DND-41 (cell line): Measurements from ENCODE around the gene VSIG10L2.

Source experiments
- ATAC-seq: fragments of 200-7000 bp; cut with Tn5 transposase; 3 replicates; pipeline ENCODE4 v1.9.1; 2021; ENCODE audit warnings: low read depth; ENCODE audit not compliant: insufficient read depth
- DNase-seq: peaks from one replicate; pipeline ENCODE4 v3.0.0-alpha.2; 2020
- H2AFZ ChIP-seq: 2 replicates; pipeline ENCODE4 v1.6.0; 2012; ENCODE audit warnings: low read depth, low read length
- H3K27ac ChIP-seq: 2 replicates; pipeline ENCODE4 v1.5.1; 2012; ENCODE audit warnings: low read length, inconsistent platforms
- H3K27me3 ChIP-seq: fragments of 200-600 bp; sonication (generic); 2 replicates; pipeline ENCODE4 v1.6.0; 2012; ENCODE audit warnings: low read length, mild to moderate bottlenecking, inconsistent platforms; ENCODE audit not compliant: insufficient read depth, poor library complexity
- H3K36me3 ChIP-seq: 2 replicates; pipeline ENCODE4 v1.5.1; 2012; ENCODE audit warnings: low read length, inconsistent platforms; ENCODE audit not compliant: insufficient read depth
- H3K4me1 ChIP-seq: 2 replicates; pipeline ENCODE4 v1.5.1; 2012; ENCODE audit warnings: mild to moderate bottlenecking, low read length; ENCODE audit not compliant: insufficient read depth
- H3K4me2 ChIP-seq: 2 replicates; pipeline ENCODE4 v1.6.0; 2012; ENCODE audit warnings: mild to moderate bottlenecking, moderate library complexity, low read length, inconsistent platforms; ENCODE audit not compliant: insufficient read depth
- H3K4me3 ChIP-seq, 2 experiments: fragments of 200-600 bp in 1 of 2; shearing (Covaris generic) in 1 of 2; 2 replicates each; pipeline ENCODE4 v1.5.1; 2012 to 2016; ENCODE audit warnings: inconsistent platforms in 2 of 2, low read length in 2 of 2, mild to moderate bottlenecking in 2 of 2, low read depth in 1 of 2, moderate library complexity in 1 of 2
- H3K79me2 ChIP-seq: 2 replicates; pipeline ENCODE4 v1.6.0; 2012; ENCODE audit warnings: low read length, inconsistent platforms; ENCODE audit not compliant: insufficient read depth
- H3K9ac ChIP-seq: 2 replicates; pipeline ENCODE4 v1.6.0; 2012; ENCODE audit warnings: low read depth, mild to moderate bottlenecking, inconsistent platforms, low read length, moderate library complexity
- H3K9me3 ChIP-seq: 2 replicates; pipeline ENCODE4 v1.5.1; 2012; ENCODE audit warnings: low read length, moderate library complexity, mild to moderate bottlenecking, inconsistent platforms; ENCODE audit not compliant: insufficient read depth, severe bottlenecking
- H4K20me1 ChIP-seq: 2 replicates; pipeline ENCODE4 v1.6.0; 2012; ENCODE audit warnings: low read length; ENCODE audit not compliant: insufficient read depth
- EZH2 ChIP-seq: IDR thresholded peaks from 3 replicates; pipeline ENCODE4 v1.6.1; 2012; ENCODE audit warnings: borderline replicate concordance, low read depth, mild to moderate bottlenecking, moderate library complexity, low read length, inconsistent platforms; ENCODE audit not compliant: severe bottlenecking
- TF ChIP-seq, protein P1 (sequence below): IDR thresholded peaks from 2 replicates; pipeline ENCODE4 v1.5.1; 2012; ENCODE audit warnings: borderline replicate concordance, low read length, moderate library complexity, mild to moderate bottlenecking; ENCODE audit not compliant: poor library complexity, severe bottlenecking; ENCODE audit errors: extremely low read depth

The VSIG10L2 gene

DNA sequence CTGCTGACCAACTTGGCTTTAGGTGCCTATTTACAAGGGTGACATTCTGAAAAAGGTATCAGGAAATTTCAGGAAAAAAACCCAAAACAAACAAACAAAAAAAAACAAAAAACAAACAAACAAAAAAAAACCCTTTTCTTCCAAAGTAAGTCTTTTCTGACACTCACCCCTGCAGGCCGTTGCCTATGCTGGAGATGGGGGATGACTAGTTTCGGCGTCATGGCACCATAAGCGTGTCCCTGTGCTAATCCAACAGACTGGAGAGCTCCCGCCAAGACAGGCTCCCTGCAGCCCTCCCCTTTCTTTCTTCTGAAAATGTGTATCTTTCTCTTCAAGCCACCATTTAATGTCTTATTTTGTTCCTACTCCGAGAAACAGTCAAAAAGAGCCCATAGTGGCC, 13.7 kb downstream of the VSIG10L2 start:
- DNase-seq (no peak), ATAC-seq (no peak)
- H3K9ac ChIP-seq, result no peak overlapping the region
- H3K27me3 ChIP-seq, result no peaks in the 10 kb centered on the region
- no peaks in the 10 kb centered on the region for H3K79me2 ChIP-seq
- no peaks in the 10 kb centered on the region for H3K36me3 ChIP-seq
- H3K4me1 ChIP-seq, result no peaks in the 10 kb centered on the region
- no peak overlapping the region for H3K4me3 ChIP-seq
- TF ChIP-seq EZH2, result no peak
- TF ChIP-seq, protein P1, sequence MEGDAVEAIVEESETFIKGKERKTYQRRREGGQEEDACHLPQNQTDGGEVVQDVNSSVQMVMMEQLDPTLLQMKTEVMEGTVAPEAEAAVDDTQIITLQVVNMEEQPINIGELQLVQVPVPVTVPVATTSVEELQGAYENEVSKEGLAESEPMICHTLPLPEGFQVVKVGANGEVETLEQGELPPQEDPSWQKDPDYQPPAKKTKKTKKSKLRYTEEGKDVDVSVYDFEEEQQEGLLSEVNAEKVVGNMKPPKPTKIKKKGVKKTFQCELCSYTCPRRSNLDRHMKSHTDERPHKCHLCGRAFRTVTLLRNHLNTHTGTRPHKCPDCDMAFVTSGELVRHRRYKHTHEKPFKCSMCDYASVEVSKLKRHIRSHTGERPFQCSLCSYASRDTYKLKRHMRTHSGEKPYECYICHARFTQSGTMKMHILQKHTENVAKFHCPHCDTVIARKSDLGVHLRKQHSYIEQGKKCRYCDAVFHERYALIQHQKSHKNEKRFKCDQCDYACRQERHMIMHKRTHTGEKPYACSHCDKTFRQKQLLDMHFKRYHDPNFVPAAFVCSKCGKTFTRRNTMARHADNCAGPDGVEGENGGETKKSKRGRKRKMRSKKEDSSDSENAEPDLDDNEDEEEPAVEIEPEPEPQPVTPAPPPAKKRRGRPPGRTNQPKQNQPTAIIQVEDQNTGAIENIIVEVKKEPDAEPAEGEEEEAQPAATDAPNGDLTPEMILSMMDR, result no peak
- H4K20me1 ChIP-seq, result no peaks in the 10 kb centered on the region
- no peak overlapping the region for H2AFZ ChIP-seq
- H3K9me3 ChIP-seq, result no peaks in the 10 kb centered on the region
- H3K27ac ChIP-seq, result no peak overlapping the region
- no peak overlapping the region for H3K4me2 ChIP-seq

DNA sequence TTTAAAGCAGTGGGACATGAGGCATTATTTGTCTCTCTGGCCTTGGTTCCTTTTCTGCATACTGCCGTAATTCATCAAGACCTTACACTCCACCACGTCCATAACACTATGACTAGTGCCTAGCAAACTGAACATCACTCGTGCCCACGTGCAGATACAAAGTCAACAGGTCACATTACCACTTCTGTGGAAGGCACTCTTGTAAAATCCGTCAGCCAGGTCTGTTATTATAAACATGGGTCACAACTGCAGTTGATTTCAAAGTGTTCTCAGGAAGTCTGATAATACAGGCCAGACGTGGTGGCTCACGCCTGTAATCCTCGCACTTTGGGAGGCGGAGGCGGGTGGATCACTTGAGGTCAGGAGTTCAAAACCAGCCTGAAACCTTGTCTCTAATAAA, 14.1 kb downstream of the VSIG10L2 start:
- Histone ChIP-seq H3K4me3 (no peak overlapping the region), H3K4me2 (no peak overlapping the region), H3K4me1 (no peaks in the 10 kb centered on the region), H2AFZ (no peak overlapping the region), H3K79me2 (no peaks in the 10 kb centered on the region), H3K9me3 (no peaks in the 10 kb centered on the region), H3K36me3 (no peaks in the 10 kb centered on the region), H3K9ac (no peak overlapping the region), H3K27me3 (no peaks in the 10 kb centered on the region), H4K20me1 (no peaks in the 10 kb centered on the region), H3K27ac (no peak overlapping the region)
- ATAC-seq (no peak), DNase-seq (no peak)
- TF ChIP-seq EZH2, result no peak
- TF ChIP-seq, protein P1, result no peak

GRCh38 chr11:125960771-125961170, 14.9 kb downstream of the VSIG10L2 start:
- H3K9ac ChIP-seq, result no peak overlapping the region
- DNase-seq (no peak), ATAC-seq (no peak)
- H3K27me3 ChIP-seq, result no peaks in the 10 kb centered on the region
- no peaks in the 10 kb centered on the region for H4K20me1 ChIP-seq
- H3K4me2 ChIP-seq, result no peak overlapping the region
- H3K79me2 ChIP-seq, result no peaks in the 10 kb centered on the region
- H3K4me3 ChIP-seq, result no peak overlapping the region
- no peak overlapping the region for H2AFZ ChIP-seq
- no peak overlapping the region for H3K27ac ChIP-seq
- no peak for TF ChIP-seq EZH2
- TF ChIP-seq, protein P1, result no peak
- H3K36me3 ChIP-seq, result no peaks in the 10 kb centered on the region
- H3K4me1 ChIP-seq, result no peaks in the 10 kb centered on the region
- H3K9me3 ChIP-seq, result no peaks in the 10 kb centered on the region

DNA sequence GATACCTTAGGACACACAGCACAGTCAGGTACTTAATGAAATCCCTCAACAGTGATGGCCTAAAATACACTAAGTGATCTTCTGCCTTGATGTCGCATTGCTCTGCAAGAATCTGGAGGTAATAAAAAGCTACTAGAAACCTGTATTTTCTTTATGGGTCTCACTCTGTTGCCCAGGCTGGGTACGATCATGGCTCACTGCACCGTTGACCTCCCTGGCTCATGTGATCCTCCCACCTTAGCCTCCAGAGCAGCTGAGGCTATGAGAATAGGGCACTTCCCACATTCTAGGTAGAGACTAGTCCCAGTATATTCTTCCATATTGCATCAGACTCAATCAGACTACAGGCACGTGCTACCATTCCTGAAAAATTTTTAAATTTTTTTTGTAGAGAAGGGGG, 21.7 kb downstream of the VSIG10L2 start:
- Histone ChIP-seq H3K27me3 (no peaks in the 10 kb centered on the region), H3K4me1 (no peaks in the 10 kb centered on the region; the same call in 1 of the 2 replicates), H3K4me3 (no peak overlapping the region), H3K9ac (no peak overlapping the region), H3K27ac (no peak overlapping the region), H4K20me1 (no peaks in the 10 kb centered on the region), H3K79me2 (no peaks in the 10 kb centered on the region), H2AFZ (no peak overlapping the region), H3K36me3 (no peaks in the 10 kb centered on the region), H3K4me2 (no peak overlapping the region), H3K9me3 (no peaks in the 10 kb centered on the region)
- ATAC-seq (no peak), DNase-seq (no peak)
- TF ChIP-seq, protein P1, result no peak
- no peak for TF ChIP-seq EZH2
